Stimulated activated CD4-positive, alpha-beta T cell treated with anti-CD3 and anti-CD28 coated beads, Interleukin-4, amount 100 ng/mL, for 1 hour (primary cell): ENCODE results near the gene LAX1.

Experiments
- DNase-seq: peaks from one replicate; pipeline ENCODE4 v3.0.0-alpha.2; 2020

LAX1 gene

GRCh38 chr1:203818399-203818798, 53.4 kb downstream of the LAX1 start:
- no peak for DNase-seq

- DNase-seq = no peak
Observed at GRCh38 chr1:203823306-203823705, 58.3 kb downstream of the LAX1 start.
